Urinary bladder (tissue), 4 donors: ENCODE data around the gene TBC1D8. TPM values are rescaled to one million over a fixed set of nuclear protein-coding genes. Genes with fewer than 3 reads are reported as not detected.

Experiments
- DNase-seq: peaks from one replicate; pipeline ENCODE4 v3.0.0-alpha.2; 2015; ENCODE audit errors: extremely low spot score
- H3K27ac ChIP-seq: one replicate; pipeline ENCODE4 v1.5.1; 2013; ENCODE audit warnings: low read depth, mild to moderate bottlenecking, moderate library complexity
- H3K36me3 ChIP-seq: one replicate; pipeline ENCODE4 v1.6.1; 2013; ENCODE audit warnings: mild to moderate bottlenecking, moderate library complexity; ENCODE audit not compliant: insufficient read depth
- H3K4me1 ChIP-seq: one replicate; pipeline ENCODE4 v1.6.1; 2013; ENCODE audit warnings: mild to moderate bottlenecking, moderate library complexity; ENCODE audit not compliant: insufficient read depth
- H3K4me3 ChIP-seq: one replicate; pipeline ENCODE4 v1.5.1; 2013; ENCODE audit warnings: low read depth, low read length
- WGBS: extraction: QIAGEN DNeasy Blood & Tissue Kit; methylation state at CpG from one replicate; pipeline ENCODE4 v1.1.7; 2013; 5-methylcytosine and 5-hydroxymethylcytosine counted together
- polyA plus RNA-seq: library from polyadenylated mRNA; stranded (reverse); fragments of 200-250 nt; gene quantifications from one replicate; pipeline ENCODE4 v1.2.3, GENCODE V29; 2013
- small RNA-seq: library from RNA; depleted of rRNA; stranded (forward); fragments of <200 nt; gene quantifications from one replicate; pipeline ENCODE3, GENCODE V24; 2014
- total RNA-seq: library from RNA; depleted of rRNA; stranded (reverse); fragments of >200 nt; gene quantifications from one replicate; pipeline ENCODE4 v1.2.3, GENCODE V29; 2014
- donor health status: healthy with polysubstance abuse.
- donor health status: healthy.

TBC1D8 gene
- total and polyA plus RNA-seq, 2 donors = 14.0 to 19.0 TPM

DNA sequence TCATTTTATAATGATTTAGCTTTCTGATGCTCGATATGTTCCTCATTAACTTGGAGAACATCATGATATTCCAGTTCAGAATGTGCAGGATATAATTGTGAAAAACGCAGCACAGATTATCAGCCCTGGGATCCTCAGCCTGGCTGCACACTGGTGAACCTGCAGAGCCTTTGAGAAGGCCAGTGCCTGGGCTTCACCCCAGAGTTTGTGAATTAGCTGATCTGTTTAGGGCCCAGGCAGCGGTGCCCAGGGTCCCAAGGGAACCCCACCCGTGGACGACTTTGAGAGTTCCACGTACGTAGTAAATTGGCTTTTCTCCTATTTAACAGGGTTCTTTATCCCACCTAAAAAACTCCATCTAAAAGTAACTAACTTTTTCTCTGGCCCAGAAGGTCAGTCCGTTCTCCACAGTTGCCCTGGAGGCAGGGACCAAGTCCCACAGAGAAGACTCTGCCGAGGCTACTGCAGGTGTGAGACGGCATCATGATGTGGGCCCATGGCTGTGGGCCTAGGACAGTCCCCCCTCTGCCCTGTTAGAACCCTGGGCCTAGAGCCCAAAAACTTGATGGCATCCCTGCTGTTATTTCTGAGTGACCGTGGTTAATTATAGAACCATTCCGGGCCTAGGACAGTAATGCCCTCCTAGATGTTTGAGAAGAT, 188.7 kb downstream of the TBC1D8 start:
- DNase-seq = no peak
- Histone ChIP-seq H3K27ac (no peak overlapping the region), H3K4me3 (no peak overlapping the region), H3K36me3 (no peaks in the 10 kb centered on the region), H3K4me1 (no peaks in the 10 kb centered on the region)
- 83% methylated on average over 12 of the region's 12 CpGs for WGBS

DNA sequence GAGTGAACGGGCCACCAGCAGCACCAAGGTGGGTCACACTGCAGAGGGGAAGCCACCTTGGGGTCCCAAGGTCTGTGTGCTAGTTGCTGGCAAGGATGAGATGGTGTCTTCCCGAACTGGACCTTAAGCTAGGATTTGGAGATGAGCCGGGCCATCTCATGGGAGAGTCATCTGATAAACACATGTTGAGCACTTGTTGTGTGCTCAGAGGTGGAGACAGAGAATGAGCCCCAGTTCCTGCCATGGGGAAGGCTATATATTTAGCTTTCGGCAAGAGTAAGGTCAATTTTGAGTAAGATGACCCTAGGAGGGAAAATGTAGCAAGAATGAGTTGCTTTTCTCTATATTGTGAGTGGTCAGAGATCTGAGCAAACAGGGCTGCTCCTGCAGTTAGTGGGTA, 190.5 kb downstream of the TBC1D8 start:
- 80% methylated on average over 4 of the region's 4 CpGs for WGBS
- Histone ChIP-seq H3K4me1 (no peaks in the 10 kb centered on the region), H3K4me3 (no peak overlapping the region), H3K27ac (no peak overlapping the region), H3K36me3 (no peaks in the 10 kb centered on the region)
- DNase-seq = no peak

DNA sequence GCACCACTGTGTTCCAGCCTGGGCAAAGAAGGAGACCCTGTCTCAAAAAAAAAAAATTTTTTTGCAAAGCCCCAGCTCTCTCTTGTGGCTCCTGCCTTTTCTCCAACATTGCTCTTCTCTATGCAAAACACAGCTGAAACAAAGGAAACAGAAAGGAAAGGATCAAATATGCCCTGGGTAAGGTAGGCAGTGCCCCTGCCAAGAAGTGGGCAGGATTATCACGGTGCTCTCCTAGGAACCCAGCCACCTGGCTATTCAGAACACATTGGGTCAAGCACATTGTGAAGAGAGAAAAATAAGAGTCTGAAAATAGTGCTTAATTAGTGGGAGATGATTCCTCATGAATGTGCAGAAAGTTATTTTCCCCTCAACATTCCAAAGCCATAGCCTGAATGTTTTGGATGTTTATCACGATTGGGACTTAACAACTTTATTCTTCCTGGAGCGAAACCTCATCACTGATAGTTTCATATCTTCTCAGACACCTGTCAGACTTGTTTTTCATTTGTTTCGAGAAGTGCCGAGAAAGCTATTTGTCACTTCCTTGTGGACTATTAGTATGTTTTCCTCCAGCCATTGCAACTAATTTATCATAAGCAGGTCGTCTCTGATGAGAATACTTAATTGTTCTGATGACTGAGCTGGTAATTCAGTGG, 191.8 kb downstream of the TBC1D8 start:
- Histone ChIP-seq H3K36me3 (no peaks in the 10 kb centered on the region), H3K4me1 (no peaks in the 10 kb centered on the region), H3K4me3 (no peak overlapping the region), H3K27ac (no peak overlapping the region)
- no peak for DNase-seq
- WGBS = 59% methylated on average over 6 of the region's 6 CpGs

DNA sequence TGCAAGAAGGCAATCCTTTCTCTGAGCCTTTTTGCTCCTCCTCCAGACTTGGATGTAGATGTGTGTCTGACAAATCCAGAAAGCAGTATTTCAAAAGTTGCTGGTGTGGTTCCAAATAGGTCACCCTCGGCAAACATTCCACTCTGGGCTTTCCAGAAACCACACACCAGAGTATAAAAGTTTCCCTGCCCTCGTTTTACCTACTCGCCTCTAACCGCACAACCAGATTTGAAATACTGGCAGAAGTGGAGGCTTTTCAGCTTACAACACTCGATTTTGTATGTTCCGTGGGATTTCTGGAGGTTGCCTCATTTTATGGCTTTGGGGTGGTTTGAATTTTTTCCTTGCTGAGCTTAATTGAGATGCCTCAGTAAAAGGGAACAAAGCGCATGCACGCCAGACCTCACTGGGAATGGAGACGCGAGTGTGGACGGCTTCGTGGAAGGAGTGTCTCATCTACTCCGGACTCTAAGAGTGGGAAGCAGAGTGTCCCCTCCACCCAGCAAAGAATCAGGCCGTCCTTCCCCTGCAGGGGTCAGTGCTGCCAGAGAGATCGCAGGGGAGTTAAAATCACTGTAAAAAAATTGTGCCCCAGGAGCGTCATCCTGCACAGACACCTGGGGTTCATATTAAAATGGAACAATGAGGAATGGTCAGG, 193.1 kb downstream of the TBC1D8 start:
- H3K36me3 ChIP-seq = no peaks in the 10 kb centered on the region
- H3K4me1 ChIP-seq = no peaks in the 10 kb centered on the region
- H3K27ac ChIP-seq = no peak overlapping the region
- no peak overlapping the region for H3K4me3 ChIP-seq
- WGBS = 39% methylated on average over 16 of the region's 16 CpGs
- DNase-seq = no peak

Small RNA genes lying within 50 kb of the gene (small RNA-seq; reads per million reads assigned to genes)
- gene BBIP1P1 = not detected

Other genes with a start within 250 kb of the TBC1D8 start
- 1,407 TPM for gene RPL31, start 149.1 kb downstream of the TBC1D8 start, total RNA-seq
- gene RPL31, start 149.1 kb downstream of the TBC1D8 start, polyA plus RNA-seq = 6,487 TPM
- 21.8 TPM for gene CNOT11, start 101.5 kb upstream of the TBC1D8 start, total RNA-seq
- 23.1 TPM for gene CNOT11, start 101.5 kb upstream of the TBC1D8 start, polyA plus RNA-seq
- 113 TPM for gene RNF149, start 157.3 kb upstream of the TBC1D8 start, total RNA-seq
- 26.3 TPM for gene RNF149, start 157.3 kb upstream of the TBC1D8 start, polyA plus RNA-seq
- gene CREG2, start 236.1 kb upstream of the TBC1D8 start, total RNA-seq = 0.63 TPM
- 0.51 TPM for gene CREG2, start 236.1 kb upstream of the TBC1D8 start, polyA plus RNA-seq